ENCODE results near the gene EFCAB6. TPM values are rescaled to one million over a fixed set of nuclear protein-coding genes. Genes with fewer than 3 reads are reported as not detected.

Gene EFCAB6
- polyA plus RNA-seq, 3 donors = not detected

GRCh38 chr22:43731988-43732387, 80.1 kb downstream of the EFCAB6 start:
- H3K79me2 ChIP-seq (ENCODE audit: insufficient read depth, low read length) = no peaks in the 10 kb centered on the region
- TF ChIP-seq, protein P1, sequence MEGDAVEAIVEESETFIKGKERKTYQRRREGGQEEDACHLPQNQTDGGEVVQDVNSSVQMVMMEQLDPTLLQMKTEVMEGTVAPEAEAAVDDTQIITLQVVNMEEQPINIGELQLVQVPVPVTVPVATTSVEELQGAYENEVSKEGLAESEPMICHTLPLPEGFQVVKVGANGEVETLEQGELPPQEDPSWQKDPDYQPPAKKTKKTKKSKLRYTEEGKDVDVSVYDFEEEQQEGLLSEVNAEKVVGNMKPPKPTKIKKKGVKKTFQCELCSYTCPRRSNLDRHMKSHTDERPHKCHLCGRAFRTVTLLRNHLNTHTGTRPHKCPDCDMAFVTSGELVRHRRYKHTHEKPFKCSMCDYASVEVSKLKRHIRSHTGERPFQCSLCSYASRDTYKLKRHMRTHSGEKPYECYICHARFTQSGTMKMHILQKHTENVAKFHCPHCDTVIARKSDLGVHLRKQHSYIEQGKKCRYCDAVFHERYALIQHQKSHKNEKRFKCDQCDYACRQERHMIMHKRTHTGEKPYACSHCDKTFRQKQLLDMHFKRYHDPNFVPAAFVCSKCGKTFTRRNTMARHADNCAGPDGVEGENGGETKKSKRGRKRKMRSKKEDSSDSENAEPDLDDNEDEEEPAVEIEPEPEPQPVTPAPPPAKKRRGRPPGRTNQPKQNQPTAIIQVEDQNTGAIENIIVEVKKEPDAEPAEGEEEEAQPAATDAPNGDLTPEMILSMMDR (IDR thresholded peaks at IDR 0.05) = no peak
- H3K9ac ChIP-seq (ENCODE audit: insufficient read depth, low read length, poor library complexity, severe bottlenecking) = no peak overlapping the region
- no peak overlapping the region for H3K4me3 ChIP-seq (replicated peaks in 1 of 3; ENCODE audit: low read depth in 2 of 3, low read length in 3 of 3)
- Mint-ChIP-seq H3K4me1 (no peaks in the 10 kb centered on the region), H3K27ac (no peak overlapping the region), H3K4me3 (no peak overlapping the region), H3K36me3 (no peaks in the 10 kb centered on the region), H3K9me3 (peaks cover 0 to 2% (median 0%) of the 10 kb centered on the region in 7 donors), H3K27me3 (ENCODE audit: low read depth in 3 of 3) (peaks cover 3 to 12% (median 4%) of the 10 kb centered on the region in 3 donors)
- intact Hi-C loops (cut with micrococcal nuclease) = no loop called here
- H4K20me1 ChIP-seq (ENCODE audit: insufficient read depth, low read length) = no peaks in the 10 kb centered on the region
- H3K27me3 ChIP-seq (ENCODE audit: control insufficient read depth in 2 of 2, insufficient read depth in 2 of 2, low read length in 2 of 2) = peaks cover 0 to 2% of the 10 kb centered on the region in 2 donors
- no peak overlapping the region for H2AFZ ChIP-seq (ENCODE audit: insufficient read depth, low read depth, low read length, poor library complexity, severe bottlenecking)
- DNase-seq = no peak
- H3K9me3 ChIP-seq (replicated peaks in 1 of 2; ENCODE audit: control insufficient read depth in 1 of 2, insufficient read depth in 1 of 2, low read length in 2 of 2) = no peaks in the 10 kb centered on the region
- H3K36me3 ChIP-seq (replicated peaks in 1 of 2; ENCODE audit: control insufficient read depth in 1 of 2, insufficient read depth in 2 of 2, low read length in 2 of 2) = no peaks in the 10 kb centered on the region
- H3K27ac ChIP-seq (ENCODE audit: low read depth in 1 of 2, low read length in 2 of 2) = no peak overlapping the region
- H3K4me2 ChIP-seq (replicated peaks; ENCODE audit: extremely low read depth, low read length, poor library complexity, severe bottlenecking) = no peak overlapping the region
- no peaks in the 10 kb centered on the region for H3K4me1 ChIP-seq (ENCODE audit: control insufficient read depth in 1 of 2, insufficient read depth in 2 of 2, low read length in 2 of 2)
- no CpG with 5 or more reads among the region's 5 CpGs for WGBS (ENCODE audit: insufficient coverage)

GRCh38 chr22:43726964-43727543, 85.1 kb downstream of the EFCAB6 start:
- H3K4me1 ChIP-seq (ENCODE audit: control insufficient read depth in 1 of 2, insufficient read depth in 2 of 2, low read length in 2 of 2) = peaks cover 9 to 15% of the 10 kb centered on the region in 2 donors
- H3K36me3 ChIP-seq (replicated peaks in 1 of 2; ENCODE audit: control insufficient read depth in 1 of 2, insufficient read depth in 2 of 2, low read length in 2 of 2) = no peaks in the 10 kb centered on the region
- H3K9ac ChIP-seq (ENCODE audit: insufficient read depth, low read length, poor library complexity, severe bottlenecking) = no peak overlapping the region
- no peak overlapping the region for H3K27ac ChIP-seq (ENCODE audit: low read depth in 1 of 2, low read length in 2 of 2)
- H3K4me2 ChIP-seq (replicated peaks; ENCODE audit: extremely low read depth, low read length, poor library complexity, severe bottlenecking) = no peak overlapping the region
- WGBS (ENCODE audit: insufficient coverage) = no CpG with 5 or more reads among the region's 1 CpG
- no peaks in the 10 kb centered on the region for H4K20me1 ChIP-seq (ENCODE audit: insufficient read depth, low read length)
- TF ChIP-seq, protein P1 (IDR thresholded peaks at IDR 0.05) = no peak
- no peaks in the 10 kb centered on the region for H3K36me3 Mint-ChIP-seq
- H3K4me1 Mint-ChIP-seq = peaks cover 7% of the 10 kb centered on the region
- peaks cover 4 to 10% (median 5%) of the 10 kb centered on the region in 3 donors for H3K27me3 Mint-ChIP-seq (ENCODE audit: low read depth in 3 of 3)
- no peak overlapping the region for H3K4me3 ChIP-seq (replicated peaks in 1 of 3; ENCODE audit: low read depth in 2 of 3, low read length in 3 of 3)
- H3K79me2 ChIP-seq (ENCODE audit: insufficient read depth, low read length) = no peaks in the 10 kb centered on the region
- H3K4me3 Mint-ChIP-seq = no peak overlapping the region
- no peak overlapping the region for H3K27ac Mint-ChIP-seq
- DNase-seq = no peak
- no peak overlapping the region for H2AFZ ChIP-seq (ENCODE audit: insufficient read depth, low read depth, low read length, poor library complexity, severe bottlenecking)
- H3K9me3 Mint-ChIP-seq = peaks cover 0 to 2% (median 0%) of the 10 kb centered on the region in 7 donors
- intact Hi-C loops (cut with micrococcal nuclease) = no loop called here
- H3K27me3 ChIP-seq (ENCODE audit: control insufficient read depth in 2 of 2, insufficient read depth in 2 of 2, low read length in 2 of 2) = no peaks in the 10 kb centered on the region
- H3K9me3 ChIP-seq (replicated peaks in 1 of 2; ENCODE audit: control insufficient read depth in 1 of 2, insufficient read depth in 1 of 2, low read length in 2 of 2) = no peaks in the 10 kb centered on the region

Data from CD14-positive monocyte (primary cell).